ENCODE data around the gene APEX1. TPM values are rescaled to one million over a fixed set of nuclear protein-coding genes. Genes with fewer than 3 reads are reported as not detected.

The APEX1 gene
- total RNA-seq, 1 experiment from 2014 or later: 113 TPM

DNA sequence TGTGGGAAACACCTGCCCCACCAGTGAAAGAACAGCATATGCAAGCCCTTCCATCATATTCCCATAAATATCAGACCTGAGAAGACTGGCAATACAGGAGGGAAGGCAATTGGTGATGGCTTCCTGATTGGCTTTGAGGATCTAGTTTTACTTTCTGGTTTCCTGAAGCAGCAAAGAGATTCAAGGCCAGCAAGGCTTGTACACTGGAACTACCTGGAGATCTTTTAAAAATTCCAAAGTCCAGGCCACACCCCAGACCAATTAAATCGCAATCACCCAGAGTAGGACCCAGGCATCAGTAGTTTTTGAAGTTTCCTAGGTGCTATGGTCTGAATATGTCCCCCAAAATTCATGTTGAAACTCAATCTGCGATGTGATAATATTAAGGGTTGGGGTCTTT, 38.8 kb upstream of the APEX1 start:
- Histone ChIP-seq H3F3A (ENCODE audit: insufficient read depth, low read depth) (peaks cover 5% of the 10 kb centered on the region; the same call in 1 of the 2 replicates), H3K36me3 (ENCODE audit: low read depth) (no peaks in the 10 kb centered on the region), H3K79me2 (ENCODE audit: low read depth) (peaks cover 13% of the 10 kb centered on the region), H3K9me2 (ENCODE audit: insufficient read depth) (no peaks in the 10 kb centered on the region), H3K4me2 (no peak overlapping the region), H3K4me3 (no peak overlapping the region), H2AFZ (no peak overlapping the region), H3K27ac (no peak overlapping the region), H4K20me1 (ENCODE audit: insufficient read depth) (no peaks in the 10 kb centered on the region), H3K9me3 (ENCODE audit: insufficient read depth, low read depth) (no peaks in the 10 kb centered on the region), H3K27me3 (ENCODE audit: insufficient read depth, low read depth) (no peaks in the 10 kb centered on the region), H3K4me1 (replicated peaks; ENCODE audit: insufficient read depth) (peaks cover 7% of the 10 kb centered on the region; the same call in 1 of the 2 replicates)
- ChIA-PET CTCF (interaction anchor here (0.6 to 1.2 kb wide), 3 partner anchors 37 to 197 kb away, joined by 3 to 5 read pairs (median 3); no protein-coding TSS in a partner anchor), POLR2A (ENCODE audit: unreplicated experiment) (interaction anchor here (0.6 to 0.7 kb wide), 3 partner anchors 15 to 268 kb away, joined by 3 to 8 read pairs (median 6); partner anchors contain the start of genes APEX1 and RNASE4)
- TF ChIP-seq, protein P1, sequence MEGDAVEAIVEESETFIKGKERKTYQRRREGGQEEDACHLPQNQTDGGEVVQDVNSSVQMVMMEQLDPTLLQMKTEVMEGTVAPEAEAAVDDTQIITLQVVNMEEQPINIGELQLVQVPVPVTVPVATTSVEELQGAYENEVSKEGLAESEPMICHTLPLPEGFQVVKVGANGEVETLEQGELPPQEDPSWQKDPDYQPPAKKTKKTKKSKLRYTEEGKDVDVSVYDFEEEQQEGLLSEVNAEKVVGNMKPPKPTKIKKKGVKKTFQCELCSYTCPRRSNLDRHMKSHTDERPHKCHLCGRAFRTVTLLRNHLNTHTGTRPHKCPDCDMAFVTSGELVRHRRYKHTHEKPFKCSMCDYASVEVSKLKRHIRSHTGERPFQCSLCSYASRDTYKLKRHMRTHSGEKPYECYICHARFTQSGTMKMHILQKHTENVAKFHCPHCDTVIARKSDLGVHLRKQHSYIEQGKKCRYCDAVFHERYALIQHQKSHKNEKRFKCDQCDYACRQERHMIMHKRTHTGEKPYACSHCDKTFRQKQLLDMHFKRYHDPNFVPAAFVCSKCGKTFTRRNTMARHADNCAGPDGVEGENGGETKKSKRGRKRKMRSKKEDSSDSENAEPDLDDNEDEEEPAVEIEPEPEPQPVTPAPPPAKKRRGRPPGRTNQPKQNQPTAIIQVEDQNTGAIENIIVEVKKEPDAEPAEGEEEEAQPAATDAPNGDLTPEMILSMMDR (conservative IDR thresholded peaks at IDR 0.05): no peak
- no peak for TF ChIP-seq EZH2 (IDR thresholded peaks at IDR 0.05; ENCODE audit: low read depth)
- intact Hi-C loops (cut with micrococcal nuclease; ENCODE audit: unreplicated experiment): loop anchor here (10.0 kb wide), 1 partner anchor 189 kb away; no protein-coding TSS in a partner anchor
- DNase-seq: no peak
- BruUV-seq (replicated peaks): no TSS peak

DNA sequence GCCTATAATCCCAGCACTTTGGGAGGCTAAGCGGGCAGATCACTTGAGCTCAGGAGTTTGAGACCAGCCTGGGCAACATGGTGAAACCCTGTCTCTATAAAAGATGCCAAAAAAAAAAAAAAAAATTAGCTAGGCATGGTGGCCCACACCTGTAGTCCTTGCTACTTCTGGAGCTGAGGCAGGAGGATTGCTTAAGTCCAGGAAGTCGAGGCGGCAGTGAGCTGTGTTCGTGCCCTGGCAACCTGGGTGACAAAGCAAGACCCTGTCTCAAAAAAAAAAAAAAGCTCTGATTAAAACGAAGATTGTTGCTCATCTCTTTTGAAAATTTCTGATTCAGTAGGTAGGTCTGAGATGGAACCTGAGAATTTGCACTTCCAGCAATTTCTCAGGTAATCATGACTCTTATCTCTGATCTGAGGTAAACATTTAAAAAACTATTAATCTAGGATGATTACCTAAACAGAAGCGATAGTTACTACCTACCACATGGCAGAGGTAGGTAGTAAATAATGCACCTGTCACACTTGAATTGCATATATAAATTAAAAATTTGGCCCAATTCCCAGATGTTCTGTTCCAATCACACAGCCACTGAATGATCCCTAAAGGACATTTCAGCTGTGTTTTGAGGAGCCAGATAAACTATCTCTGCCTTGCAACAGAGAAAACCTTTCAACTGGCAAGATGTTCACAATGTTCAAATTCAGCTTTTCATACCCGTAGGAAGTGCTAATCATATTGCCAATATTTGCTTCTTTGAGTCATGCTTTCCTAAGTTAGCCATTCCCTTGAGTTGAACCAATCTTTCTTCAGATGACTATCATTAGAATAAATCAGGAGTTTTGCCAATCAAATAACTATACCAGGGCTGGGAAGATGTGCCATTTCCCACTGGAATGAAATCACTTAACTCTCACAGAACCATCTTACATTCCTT, 37.5 kb upstream of the APEX1 start:
- H4K20me1 ChIP-seq (ENCODE audit: insufficient read depth): no peaks in the 10 kb centered on the region
- H3K36me3 ChIP-seq (ENCODE audit: low read depth): no peaks in the 10 kb centered on the region
- no peaks in the 10 kb centered on the region for H3K9me2 ChIP-seq (ENCODE audit: insufficient read depth)
- H3K27ac ChIP-seq: no peak overlapping the region
- H3K4me2 ChIP-seq: no peak overlapping the region
- H3K79me2 ChIP-seq (ENCODE audit: low read depth): no peaks in the 10 kb centered on the region
- H3K4me1 ChIP-seq (replicated peaks; ENCODE audit: insufficient read depth): no peaks in the 10 kb centered on the region
- intact Hi-C loops (cut with micrococcal nuclease; ENCODE audit: unreplicated experiment): loop anchor here (10.0 kb wide), 1 partner anchor 187 kb away; no protein-coding TSS in a partner anchor
- no peaks in the 10 kb centered on the region for H3K9me3 ChIP-seq (ENCODE audit: insufficient read depth, low read depth)
- peaks cover 5% of the 10 kb centered on the region; the same call in 1 of the 2 replicates for H3F3A ChIP-seq (ENCODE audit: insufficient read depth, low read depth)
- CTCF ChIA-PET: interaction anchor here (0.6 to 1.0 kb wide), 2 partner anchors 161 to 190 kb away, joined by 3 to 5 read pairs; no protein-coding TSS in a partner anchor
- TF ChIP-seq, protein P1 (conservative IDR thresholded peaks at IDR 0.05): no peak
- TF ChIP-seq EZH2 (IDR thresholded peaks at IDR 0.05; ENCODE audit: low read depth): no peak
- no peak overlapping the region for H2AFZ ChIP-seq
- no peak for DNase-seq
- BruUV-seq (replicated peaks): no TSS peak
- H3K27me3 ChIP-seq (ENCODE audit: insufficient read depth, low read depth): no peaks in the 10 kb centered on the region
- no peak overlapping the region for H3K4me3 ChIP-seq
- POLR2A ChIA-PET (ENCODE audit: unreplicated experiment): interaction anchor here (0.5 kb wide), 1 partner anchor 739 kb away, joined by 3 read pairs; the partner anchor contains the start of gene OR5AU1

DNA sequence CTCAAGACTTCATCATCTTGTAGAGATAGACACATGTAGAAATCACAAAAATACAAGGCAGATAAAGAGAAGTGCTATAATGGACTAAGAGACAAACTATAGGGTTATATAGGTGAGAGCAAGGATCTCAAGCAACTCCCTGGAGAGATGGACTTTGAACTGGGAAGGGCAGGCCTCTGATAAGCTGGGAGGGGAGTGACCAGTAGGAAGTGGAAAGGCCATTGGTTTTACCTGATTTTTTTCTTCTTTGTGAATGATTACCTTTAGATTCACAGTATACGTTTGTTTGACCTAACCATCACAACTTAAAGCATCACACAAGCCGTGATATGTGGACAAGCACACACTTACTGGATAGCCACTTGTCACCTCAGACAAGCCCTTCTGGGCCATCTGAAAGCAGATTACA, 36.5 kb upstream of the APEX1 start:
- ChIA-PET CTCF (no interaction called here), POLR2A (ENCODE audit: unreplicated experiment) (no interaction called here)
- Histone ChIP-seq H3K27me3 (ENCODE audit: insufficient read depth, low read depth) (no peaks in the 10 kb centered on the region), H3K4me2 (no peak overlapping the region), H3K27ac (no peak overlapping the region), H3K4me3 (no peak overlapping the region), H3K79me2 (ENCODE audit: low read depth) (no peaks in the 10 kb centered on the region), H3K9me2 (ENCODE audit: insufficient read depth) (no peaks in the 10 kb centered on the region), H3K36me3 (ENCODE audit: low read depth) (no peaks in the 10 kb centered on the region), H2AFZ (no peak overlapping the region), H3K9me3 (ENCODE audit: insufficient read depth, low read depth) (no peaks in the 10 kb centered on the region), H3F3A (ENCODE audit: insufficient read depth, low read depth) (peaks cover 4% of the 10 kb centered on the region; the same call in 1 of the 2 replicates), H3K4me1 (replicated peaks; ENCODE audit: insufficient read depth) (no peaks in the 10 kb centered on the region), H4K20me1 (ENCODE audit: insufficient read depth) (no peaks in the 10 kb centered on the region)
- TF ChIP-seq, protein P1 (conservative IDR thresholded peaks at IDR 0.05): no peak
- no peak for TF ChIP-seq EZH2 (IDR thresholded peaks at IDR 0.05; ENCODE audit: low read depth)
- no peak for DNase-seq
- BruUV-seq (replicated peaks): no TSS peak
- intact Hi-C loops (cut with micrococcal nuclease; ENCODE audit: unreplicated experiment): loop anchor here (10.0 kb wide), 1 partner anchor 186 kb away; no protein-coding TSS in a partner anchor

Measured in PC-9 (cell line).